ENCODE data around the gene ALPL. TPM values are rescaled to one million over a fixed set of nuclear protein-coding genes. Genes with fewer than 3 reads are reported as not detected.

ALPL gene
- total and polyA plus RNA-seq, 10 donors, result 19.5 to 222 (median 58.1) TPM

DNA sequence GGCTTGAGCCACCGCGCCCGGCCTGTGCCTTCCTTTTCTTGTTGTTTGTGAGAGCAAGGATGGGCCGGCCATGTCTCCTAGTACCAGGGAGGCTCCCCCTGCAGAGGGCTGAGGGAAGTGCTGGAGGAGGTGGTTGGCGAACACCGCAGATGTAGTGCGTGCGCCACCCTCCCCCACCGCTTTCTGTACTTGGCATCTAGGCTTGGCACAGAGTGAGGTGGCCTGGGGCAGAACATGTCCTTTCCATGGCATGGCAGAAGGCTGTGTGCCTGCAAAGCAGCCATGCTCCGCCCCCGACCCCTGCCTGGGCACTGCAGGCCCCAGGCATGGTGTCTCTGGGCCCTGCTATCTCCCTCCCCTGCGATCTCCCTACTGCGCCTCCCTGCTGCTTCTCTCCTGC is 30.7 kb downstream of the ALPL start:
- H3K4me3 ChIP-seq, result no peak overlapping the region
- H3K9me3 ChIP-seq, result no peaks in the 10 kb centered on the region
- H3K27ac ChIP-seq, result peak overlapping the region in 3 of 8 donors; percentile 14 to 89 (median 16)
- WGBS, 5 donors, result 71 to 90% (median 74%) methylated on average over 13 of the region's 13 CpGs
- H3K36me3 ChIP-seq, result no peaks in the 10 kb centered on the region
- no peak for DNase-seq
- TF ChIP-seq CTCF (IDR thresholded peaks at IDR 0.05 in 8 of 11, conservative IDR thresholded peaks at IDR 0.05 in 3 of 11), result peak in 6 of 11 experiments; percentile 8 to 35 (median 18)
- no peak for TF ChIP-seq POLR2A (IDR thresholded peaks at IDR 0.05)
- peak in 1 of 3 donors; percentile 35 for TF ChIP-seq POLR2AphosphoS5 (IDR thresholded peaks at IDR 0.05)
- peaks cover 6 to 86% (median 39%) of the 10 kb centered on the region in 6 donors for H3K4me1 ChIP-seq
- H3K27me3 ChIP-seq (replicated peaks in 1 of 7), result peaks cover 0 to 38% (median 0%) of the 10 kb centered on the region in 7 donors
- intact Hi-C loops (cut with DNase I; ENCODE audit: low total_unique reads), result no loop called here

DNA sequence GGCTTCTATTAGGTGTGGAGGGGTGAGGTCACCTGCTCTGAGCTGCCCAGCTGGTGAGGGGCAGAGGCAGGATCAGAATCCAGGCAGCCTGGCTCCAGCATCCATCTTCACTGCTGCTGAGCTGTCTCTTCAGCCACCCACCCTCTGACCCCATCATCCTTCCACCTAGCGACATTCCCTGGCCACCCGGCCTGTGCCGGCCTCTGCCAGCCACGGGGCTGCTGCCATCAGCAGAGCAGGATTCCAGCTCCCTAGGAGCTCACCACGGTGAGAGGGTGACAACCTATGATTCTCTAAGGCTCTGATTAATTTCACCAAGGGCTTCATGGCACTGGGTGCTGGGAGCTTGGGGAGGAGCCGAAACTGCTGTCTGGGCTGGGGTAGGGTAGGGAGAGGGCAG is 32.1 kb downstream of the ALPL start:
- WGBS, 5 donors, result 84 to 90% (median 85%) methylated on average over 6 of the region's 6 CpGs
- H3K36me3 ChIP-seq, result no peaks in the 10 kb centered on the region
- TF ChIP-seq POLR2A (IDR thresholded peaks at IDR 0.05) (no peak), POLR2AphosphoS5 (IDR thresholded peaks at IDR 0.05) (no peak), CTCF (IDR thresholded peaks at IDR 0.05 in 8 of 11, conservative IDR thresholded peaks at IDR 0.05 in 3 of 11) (no peak)
- peaks cover 6 to 82% (median 38%) of the 10 kb centered on the region in 6 donors for H3K4me1 ChIP-seq
- no peak for DNase-seq
- no peaks in the 10 kb centered on the region for H3K9me3 ChIP-seq
- intact Hi-C loops (cut with DNase I; ENCODE audit: low total_unique reads), result no loop called here
- no peak overlapping the region for H3K4me3 ChIP-seq
- peaks cover 0 to 30% (median 0%) of the 10 kb centered on the region in 7 donors for H3K27me3 ChIP-seq (replicated peaks in 1 of 7)
- H3K27ac ChIP-seq, result peak overlapping the region in 3 of 8 donors; percentile 19 to 39 (median 28)

DNA sequence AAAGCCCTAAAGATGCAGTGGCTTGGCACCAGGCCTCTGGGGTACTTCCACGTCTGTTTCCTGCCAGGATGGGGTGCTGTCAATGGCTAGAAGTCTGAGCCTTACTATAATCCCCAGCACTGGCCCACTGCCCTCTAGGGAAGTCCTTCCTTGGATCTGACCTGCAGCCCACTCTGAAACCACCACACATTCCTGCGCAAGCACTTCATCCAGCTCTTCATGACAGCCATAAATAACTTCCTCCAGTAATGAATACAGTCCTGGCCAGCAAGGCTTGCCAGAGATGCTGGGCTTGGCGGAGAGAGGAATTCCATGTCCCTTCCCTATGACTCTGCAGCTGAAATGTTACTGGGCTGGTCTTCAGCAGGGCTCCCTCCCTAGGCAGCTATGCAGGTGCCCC is 32.6 kb downstream of the ALPL start:
- H3K9me3 ChIP-seq, result no peaks in the 10 kb centered on the region
- no peaks in the 10 kb centered on the region for H3K36me3 ChIP-seq

DNA sequence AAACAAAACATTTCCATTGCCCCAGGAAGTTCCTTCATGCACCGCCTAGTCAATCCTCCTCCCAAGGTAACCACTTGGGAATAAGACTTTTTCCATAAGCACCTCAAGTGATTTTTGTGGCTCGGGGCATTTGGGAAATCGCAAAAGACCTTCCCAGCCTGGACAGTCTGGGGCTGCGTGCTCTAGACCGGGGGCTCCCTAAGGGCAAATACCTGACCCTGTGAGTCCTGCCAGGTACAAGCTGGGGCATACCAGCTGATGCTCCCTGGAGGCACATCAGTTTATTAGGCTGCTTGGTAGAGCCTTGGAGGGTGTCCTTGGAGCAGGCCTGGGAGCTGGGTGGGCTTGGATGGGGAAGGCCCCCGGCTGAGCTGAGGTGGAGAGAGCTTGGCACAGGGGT is 34.4 kb downstream of the ALPL start:
- Histone ChIP-seq H3K27ac (peak overlapping the region in 2 of 8 donors; percentile 87 to 90), H3K36me3 (no peaks in the 10 kb centered on the region), H3K27me3 (replicated peaks in 1 of 7) (peaks cover 0 to 16% (median 0%) of the 10 kb centered on the region in 7 donors), H3K9me3 (no peaks in the 10 kb centered on the region), H3K4me3 (no peak overlapping the region), H3K4me1 (peaks cover under 1 to 82% (median 31%) of the 10 kb centered on the region in 6 donors)
- WGBS, 5 donors, result 78 to 94% (median 89%) methylated on average over 5 to 6 of the region's 6 CpGs
- DNase-seq, result no peak
- TF ChIP-seq POLR2AphosphoS5 (IDR thresholded peaks at IDR 0.05), result no peak
- no peak for TF ChIP-seq CTCF (IDR thresholded peaks at IDR 0.05 in 8 of 11, conservative IDR thresholded peaks at IDR 0.05 in 3 of 11)
- no peak for TF ChIP-seq POLR2A (IDR thresholded peaks at IDR 0.05)
- intact Hi-C loops (cut with DNase I; ENCODE audit: low total_unique reads), result no loop called here

More for the DNA sequence above, 32.6 kb downstream of the ALPL start:
- H3K27ac ChIP-seq, result peak overlapping the region in 3 of 8 donors; percentile 19 to 39 (median 28)
- no peak for DNase-seq
- WGBS, 5 donors, result 61 to 77% (median 71%) methylated on average over 3 of the region's 3 CpGs
- H3K4me1 ChIP-seq, result peaks cover 6 to 84% (median 39%) of the 10 kb centered on the region in 6 donors
- H3K27me3 ChIP-seq (replicated peaks in 1 of 7), result peaks cover 0 to 30% (median 0%) of the 10 kb centered on the region in 7 donors
- intact Hi-C loops (cut with DNase I; ENCODE audit: low total_unique reads), result no loop called here
- TF ChIP-seq POLR2AphosphoS5 (IDR thresholded peaks at IDR 0.05) (peak in 1 of 3 donors; percentile 26), CTCF (IDR thresholded peaks at IDR 0.05 in 8 of 11, conservative IDR thresholded peaks at IDR 0.05 in 3 of 11) (no peak)
- no peak overlapping the region for H3K4me3 ChIP-seq
